Smooth muscle cell (in vitro differentiated cells): ENCODE results near the gene RPL10A. TPM values are rescaled to one million over a fixed set of nuclear protein-coding genes. Genes with fewer than 3 reads are reported as not detected.
"Not testable (repeated sequence)": the region's sequence is repeated elsewhere in the genome, so short reads cannot be mapped to it uniquely, and the experiment has no call there.

Experiments used
- DNase-seq: peaks from one replicate; lab custom pipeline; 2025; ENCODE audit not compliant: unreplicated experiment; lab: John Stamatoyannopoulos, UW
- H2AFZ ChIP-seq: fragments of 200-600 bp; sonication (generic); 2 replicates; pipeline ENCODE4 v1.6.0; 2016; ENCODE audit warnings: antibody characterized with exemption, low read depth, mild to moderate bottlenecking
- H3F3A ChIP-seq: fragments of 200-600 bp; sonication (generic); 2 replicates; pipeline ENCODE4 v1.6.0; 2017; ENCODE audit warnings: antibody characterized with exemption, low read depth
- H3K27ac ChIP-seq: fragments of 200-600 bp; sonication (generic); 2 replicates; pipeline ENCODE4 v1.5.1; 2016; ENCODE audit warnings: low read depth, mild to moderate bottlenecking
- H3K27me3 ChIP-seq: fragments of 200-600 bp; sonication (generic); 2 replicates; pipeline ENCODE4 v1.6.1; 2016; ENCODE audit warnings: low read depth, mild to moderate bottlenecking
- H3K36me3 ChIP-seq: fragments of 200-600 bp; sonication (generic); 2 replicates; pipeline ENCODE4 v1.5.1; 2016; ENCODE audit warnings: low read depth
- H3K4me1 ChIP-seq: fragments of 200-600 bp; sonication (generic); 2 replicates; pipeline ENCODE4 v1.5.1; 2016; ENCODE audit warnings: low read depth
- H3K4me2 ChIP-seq: fragments of 200-600 bp; sonication (generic); 2 replicates; pipeline ENCODE4 v1.6.0; 2016; ENCODE audit warnings: mild to moderate bottlenecking
- H3K4me3 ChIP-seq: fragments of 200-600 bp; sonication (generic); 2 replicates; pipeline ENCODE4 v1.5.1; 2016; ENCODE audit warnings: mild to moderate bottlenecking
- H3K79me2 ChIP-seq: fragments of 200-600 bp; sonication (generic); 2 replicates; pipeline ENCODE4 v1.6.0; 2016; ENCODE audit warnings: low read depth, mild to moderate bottlenecking
- H3K9ac ChIP-seq: fragments of 200-600 bp; sonication (generic); 2 replicates; pipeline ENCODE4 v1.6.0; 2016; ENCODE audit warnings: low read depth
- H3K9me3 ChIP-seq: fragments of 200-600 bp; sonication (generic); replicated peaks from 2 replicates; pipeline ENCODE4 v1.5.1; 2016; ENCODE audit warnings: low read depth
- H4K20me1 ChIP-seq: fragments of 200-600 bp; sonication (generic); 2 replicates; pipeline ENCODE4 v1.6.0; 2016; ENCODE audit warnings: low read depth
- WGBS: methylation state at CpG from one replicate; pipeline ENCODE4 v1.1.7; 2016; ENCODE audit warnings: low lambda C conversion rate; 5-methylcytosine and 5-hydroxymethylcytosine counted together
- polyA plus RNA-seq: library from polyadenylated mRNA; unstranded; fragments of >200 nt; fragmentation: Nextera tagmentation; extraction: Ambion mirVana; gene quantifications from 2 replicates; pipeline ENCODE4 v1.2.1, GENCODE V29; 2016
- total RNA-seq: library from RNA; depleted of rRNA; stranded (reverse); fragments of >200 nt; gene quantifications from 2 replicates; pipeline ENCODE4 v1.2.3, GENCODE V29; 2014
- TF ChIP-seq, protein P1 (sequence below): fragments of 200-600 bp; sonication (generic); IDR thresholded peaks from 2 replicates; pipeline ENCODE4 v1.5.1; 2017; ENCODE audit warnings: borderline replicate concordance, mild to moderate bottlenecking, antibody characterized with exemption; ENCODE audit not compliant: insufficient read depth, poor library complexity, severe bottlenecking

RPL10A gene
- total and polyA plus RNA-seq, 2 experiments from 2014 or later = 307 to 1,090 TPM

- 72% methylated on average over 2 of the region's 2 CpGs for WGBS
- H2AFZ ChIP-seq = no peak overlapping the region
- H3K4me3 ChIP-seq = no peak overlapping the region
- no peaks in the 10 kb centered on the region for H3K36me3 ChIP-seq
- no peak overlapping the region for H3K4me2 ChIP-seq
- H3F3A ChIP-seq = no peaks in the 10 kb centered on the region
- H3K9me3 ChIP-seq = no peaks in the 10 kb centered on the region
- TF ChIP-seq, protein P1, sequence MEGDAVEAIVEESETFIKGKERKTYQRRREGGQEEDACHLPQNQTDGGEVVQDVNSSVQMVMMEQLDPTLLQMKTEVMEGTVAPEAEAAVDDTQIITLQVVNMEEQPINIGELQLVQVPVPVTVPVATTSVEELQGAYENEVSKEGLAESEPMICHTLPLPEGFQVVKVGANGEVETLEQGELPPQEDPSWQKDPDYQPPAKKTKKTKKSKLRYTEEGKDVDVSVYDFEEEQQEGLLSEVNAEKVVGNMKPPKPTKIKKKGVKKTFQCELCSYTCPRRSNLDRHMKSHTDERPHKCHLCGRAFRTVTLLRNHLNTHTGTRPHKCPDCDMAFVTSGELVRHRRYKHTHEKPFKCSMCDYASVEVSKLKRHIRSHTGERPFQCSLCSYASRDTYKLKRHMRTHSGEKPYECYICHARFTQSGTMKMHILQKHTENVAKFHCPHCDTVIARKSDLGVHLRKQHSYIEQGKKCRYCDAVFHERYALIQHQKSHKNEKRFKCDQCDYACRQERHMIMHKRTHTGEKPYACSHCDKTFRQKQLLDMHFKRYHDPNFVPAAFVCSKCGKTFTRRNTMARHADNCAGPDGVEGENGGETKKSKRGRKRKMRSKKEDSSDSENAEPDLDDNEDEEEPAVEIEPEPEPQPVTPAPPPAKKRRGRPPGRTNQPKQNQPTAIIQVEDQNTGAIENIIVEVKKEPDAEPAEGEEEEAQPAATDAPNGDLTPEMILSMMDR = no peak
- no peak for DNase-seq
- H3K79me2 ChIP-seq = no peaks in the 10 kb centered on the region
- H3K4me1 ChIP-seq = peaks cover 20% of the 10 kb centered on the region
- H4K20me1 ChIP-seq = no peaks in the 10 kb centered on the region
- no peak overlapping the region for H3K27ac ChIP-seq
- H3K27me3 ChIP-seq = no peaks in the 10 kb centered on the region
- H3K9ac ChIP-seq = no peak overlapping the region
Observed at GRCh38 chr6:35429463-35429862, 38.7 kb upstream of the RPL10A start.

GRCh38 chr6:35432291-35432690, 35.9 kb upstream of the RPL10A start:
- Histone ChIP-seq H3K27ac (no peak overlapping the region), H3K79me2 (no peaks in the 10 kb centered on the region), H2AFZ (no peak overlapping the region), H3K9ac (no peak overlapping the region), H3K4me3 (no peak overlapping the region), H3K4me2 (no peak overlapping the region), H3K36me3 (no peaks in the 10 kb centered on the region), H3K4me1 (peaks cover 12% of the 10 kb centered on the region), H3F3A (no peaks in the 10 kb centered on the region), H4K20me1 (no peaks in the 10 kb centered on the region), H3K27me3 (no peaks in the 10 kb centered on the region), H3K9me3 (no peaks in the 10 kb centered on the region)
- TF ChIP-seq, protein P1 = no peak
- WGBS = 93% methylated on average over 4 of the region's 4 CpGs
- no peak for DNase-seq

GRCh38 chr6:35432702-35433101, 35.5 kb upstream of the RPL10A start:
- not testable (repeated sequence) for H3K4me2 ChIP-seq, H3K79me2 ChIP-seq, H3K4me3 ChIP-seq, H3F3A ChIP-seq, H3K9ac ChIP-seq, H2AFZ ChIP-seq, H3K4me1 ChIP-seq, H3K27me3 ChIP-seq, DNase-seq, H3K9me3 ChIP-seq, H3K36me3 ChIP-seq, H4K20me1 ChIP-seq, H3K27ac ChIP-seq
- WGBS = 86% methylated on average over 3 of the region's 3 CpGs

GRCh38 chr6:35435074-35435837, 32.9 kb upstream of the RPL10A start:
- Histone ChIP-seq H3K27me3 (no peaks in the 10 kb centered on the region), H3K4me3 (no peak overlapping the region), H3K9ac (no peak overlapping the region), H3K4me1 (no peaks in the 10 kb centered on the region), H3K36me3 (no peaks in the 10 kb centered on the region), H3K27ac (no peak overlapping the region), H4K20me1 (no peaks in the 10 kb centered on the region), H3K9me3 (no peaks in the 10 kb centered on the region), H3K79me2 (no peaks in the 10 kb centered on the region), H3F3A (no peaks in the 10 kb centered on the region), H2AFZ (no peak overlapping the region), H3K4me2 (no peak overlapping the region)
- DNase-seq = no peak
- TF ChIP-seq, protein P1 = no peak
- 92% methylated on average over 16 of the region's 16 CpGs for WGBS
